8988T (cell line): ENCODE results near the gene LIPI.
"Not testable (repeated sequence)": the region's sequence is repeated elsewhere in the genome, so short reads cannot be mapped to it uniquely, and the experiment has no call there.

Experiments used
- DNase-seq: peaks from one replicate; pipeline ENCODE4 v3.0.0; 2011

LIPI gene

DNA sequence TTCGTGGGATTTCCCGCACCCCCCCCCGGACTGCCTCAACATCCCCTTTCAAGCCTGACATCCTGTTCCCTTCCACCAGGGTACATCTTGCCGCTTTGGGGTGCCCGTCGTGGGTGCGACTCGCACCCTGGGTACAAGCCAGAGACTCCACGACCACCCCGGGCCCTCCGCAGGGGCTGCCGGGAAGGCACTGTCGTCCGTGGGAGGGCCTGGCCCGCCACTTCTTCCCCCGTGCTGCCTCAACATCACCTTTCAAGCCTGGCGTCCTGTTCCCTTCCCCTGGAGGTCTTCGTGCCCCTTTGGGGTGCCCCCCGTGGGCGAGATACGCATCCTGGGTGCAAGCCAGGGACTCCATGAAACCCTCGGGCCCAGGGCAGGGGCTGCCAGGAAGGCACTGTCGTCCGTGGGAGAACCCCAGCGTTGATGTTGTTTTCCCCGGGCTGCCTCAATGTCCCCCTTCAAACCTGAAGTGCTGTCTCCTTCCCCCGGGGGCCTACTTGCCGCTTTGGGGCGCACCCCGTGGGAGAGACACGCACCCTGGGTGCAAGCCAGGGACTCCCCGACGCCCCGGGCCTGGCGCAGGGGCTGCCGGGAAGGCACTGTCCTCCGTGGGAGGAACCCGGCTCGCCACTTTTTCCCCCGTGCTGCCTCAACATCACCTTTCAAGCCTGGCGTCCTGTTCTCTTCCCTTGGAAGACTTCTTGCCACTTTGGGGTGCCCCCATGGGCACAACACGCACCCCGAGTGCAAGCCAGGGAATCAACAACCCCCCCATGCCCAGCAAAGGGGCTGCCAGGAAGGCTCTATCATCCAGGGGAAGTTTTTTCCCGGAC, 138.6 kb downstream of the LIPI start:
- DNase-seq: no peak

DNA sequence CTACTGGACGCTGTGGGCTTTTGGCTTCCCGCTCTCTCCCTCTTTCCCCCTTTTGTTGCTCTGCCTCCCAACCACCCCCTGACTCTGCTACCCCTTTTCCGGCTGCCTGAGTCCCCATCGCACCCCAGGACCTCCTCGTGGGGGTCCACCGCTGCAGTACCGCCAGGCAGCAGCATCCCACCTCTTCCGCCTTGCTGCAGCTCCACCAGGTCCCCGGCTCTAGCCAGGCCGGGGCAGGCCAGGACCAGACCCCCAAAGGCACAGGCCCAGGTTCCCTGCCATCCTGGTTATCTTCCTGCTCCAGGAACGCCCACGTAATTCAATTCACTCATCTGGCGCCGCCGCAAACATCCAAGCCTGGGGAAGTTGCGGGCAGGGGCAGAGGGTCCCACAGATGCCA, 139.8 kb downstream of the LIPI start:
- no peak for DNase-seq

DNA sequence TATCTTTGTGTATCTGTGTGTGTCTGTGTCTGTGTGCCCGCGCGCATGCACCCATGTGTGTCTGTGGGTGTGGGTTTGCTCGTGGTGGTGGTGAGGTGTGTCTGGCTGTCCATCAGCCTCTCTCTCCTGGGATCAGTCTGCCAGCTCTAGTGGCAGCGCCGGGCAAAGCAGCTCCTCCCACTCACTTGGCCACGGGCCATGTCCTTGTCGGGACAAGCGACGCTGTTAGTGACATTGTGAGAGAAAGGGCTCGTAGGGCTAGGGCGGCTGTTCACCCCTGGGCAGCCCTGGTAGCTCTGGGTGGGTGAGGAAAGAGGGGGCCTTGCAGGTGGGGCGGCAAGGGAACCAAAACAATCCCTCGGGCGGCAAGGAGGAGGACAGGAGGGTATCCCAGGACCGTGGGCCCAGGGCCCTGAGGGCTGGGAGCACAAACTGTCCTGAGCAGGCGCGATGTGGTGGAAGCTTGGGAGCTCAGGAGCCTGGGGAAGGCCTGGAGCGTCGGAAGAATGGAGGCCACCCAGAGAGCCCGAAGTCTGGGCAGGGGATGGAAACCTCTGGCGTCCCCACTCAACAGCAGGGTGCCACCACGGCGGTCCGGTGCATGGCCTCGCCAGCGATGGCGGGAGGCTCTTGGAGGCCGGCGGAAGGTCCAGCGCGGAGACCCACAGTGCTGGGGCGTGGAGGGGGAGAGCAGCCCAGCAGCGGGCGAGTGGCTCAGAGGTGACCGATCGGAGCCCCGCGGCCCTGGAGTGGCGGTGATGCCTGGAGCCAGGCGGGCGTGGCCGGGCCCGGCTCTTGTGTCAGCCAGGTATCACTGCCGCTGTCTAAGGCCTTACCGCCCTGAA, 140.5 kb downstream of the LIPI start:
- no peak for DNase-seq

DNA sequence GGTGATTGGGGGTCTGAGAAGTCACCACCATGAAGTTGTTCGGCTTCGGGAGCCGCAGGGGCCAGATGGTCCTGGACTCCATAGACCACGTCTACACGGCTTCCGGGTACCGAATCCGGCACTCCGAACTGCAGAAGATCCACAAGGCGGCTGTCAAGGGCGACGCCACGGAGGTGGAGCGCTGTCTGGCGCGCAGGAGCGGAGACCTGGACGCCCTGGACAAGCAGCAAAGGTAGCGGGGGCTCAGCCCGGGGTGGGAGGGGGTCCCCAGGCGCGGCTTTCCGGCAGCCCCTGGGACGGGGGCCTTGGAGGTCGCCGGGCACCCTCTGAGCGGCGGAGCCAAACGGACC, 146.5 kb downstream of the LIPI start:
- no peak for DNase-seq

DNA sequence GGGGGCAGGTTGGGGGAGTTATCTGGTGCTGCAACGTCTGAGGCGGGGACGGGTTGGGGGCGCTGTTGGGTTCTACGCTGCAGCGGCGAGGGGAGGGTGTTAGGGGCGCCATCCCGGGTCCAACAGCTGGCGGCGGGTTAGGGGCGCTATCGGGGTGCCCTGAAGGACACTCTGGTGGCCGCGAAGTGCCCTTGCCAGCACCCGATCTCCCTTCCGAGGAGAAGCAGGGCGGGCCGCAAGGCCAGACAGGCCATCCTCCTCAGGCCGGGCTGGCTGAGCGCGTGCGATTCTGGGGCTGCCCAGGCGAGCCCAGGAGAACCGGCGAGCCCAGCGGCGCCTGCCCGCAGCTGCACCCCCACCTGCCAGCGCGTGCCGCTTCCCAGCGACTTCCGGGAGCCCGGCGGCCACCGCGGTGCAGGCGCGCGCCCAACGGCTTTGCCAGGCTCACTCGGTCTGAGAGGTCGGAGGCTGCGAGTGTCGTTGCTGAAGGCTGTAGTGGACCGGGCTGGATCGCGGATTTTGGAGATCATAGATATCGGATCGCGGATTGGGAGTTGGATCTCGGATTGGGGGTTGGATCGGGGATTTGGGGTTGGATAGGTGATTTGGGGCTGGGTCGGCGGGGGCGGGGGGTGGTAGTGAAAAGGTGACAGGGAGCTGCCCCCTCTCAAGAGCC, 147.0 kb downstream of the LIPI start:
- DNase-seq: not testable (repeated sequence)

DNA sequence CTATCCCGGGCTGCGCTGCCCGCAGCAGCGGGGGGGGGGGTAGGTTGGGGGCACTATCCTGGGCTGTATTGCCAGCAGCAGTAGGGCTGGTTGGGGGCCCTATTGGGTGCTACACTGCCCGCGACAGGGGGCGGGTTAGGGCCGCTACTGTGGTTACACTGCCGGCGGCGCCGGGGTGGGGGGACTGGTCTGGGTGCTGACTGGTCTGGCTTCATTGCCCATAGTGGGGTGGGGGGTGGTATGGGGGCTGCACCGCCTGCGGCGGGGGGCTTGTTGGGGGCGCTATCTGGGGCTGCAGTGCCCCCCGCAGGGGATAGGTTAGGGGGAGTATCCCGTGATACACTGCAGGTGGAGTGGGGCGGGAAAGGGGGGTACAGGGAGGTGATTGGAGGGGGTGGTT, 148.1 kb downstream of the LIPI start:
- DNase-seq: not testable (repeated sequence)

DNA sequence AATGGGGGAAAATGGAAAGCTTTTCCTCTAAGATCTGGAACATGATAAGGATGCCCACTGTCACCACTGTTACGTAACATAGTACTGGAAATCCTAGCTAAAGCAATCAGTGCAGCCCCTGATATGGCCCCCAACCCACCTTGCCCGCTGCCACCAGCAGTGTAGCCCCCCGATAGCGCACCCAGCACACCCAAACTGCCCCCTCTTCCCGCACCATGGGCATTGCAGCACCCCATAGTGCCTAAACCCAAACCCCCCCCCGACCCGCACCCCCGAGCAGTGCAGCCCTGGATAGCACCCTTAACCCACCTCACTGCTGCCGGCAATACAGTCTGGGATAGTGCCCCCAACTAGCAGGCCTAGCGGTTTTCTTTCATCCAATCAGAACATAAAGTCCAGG, 148.9 kb downstream of the LIPI start:
- DNase-seq: not testable (repeated sequence)

DNA sequence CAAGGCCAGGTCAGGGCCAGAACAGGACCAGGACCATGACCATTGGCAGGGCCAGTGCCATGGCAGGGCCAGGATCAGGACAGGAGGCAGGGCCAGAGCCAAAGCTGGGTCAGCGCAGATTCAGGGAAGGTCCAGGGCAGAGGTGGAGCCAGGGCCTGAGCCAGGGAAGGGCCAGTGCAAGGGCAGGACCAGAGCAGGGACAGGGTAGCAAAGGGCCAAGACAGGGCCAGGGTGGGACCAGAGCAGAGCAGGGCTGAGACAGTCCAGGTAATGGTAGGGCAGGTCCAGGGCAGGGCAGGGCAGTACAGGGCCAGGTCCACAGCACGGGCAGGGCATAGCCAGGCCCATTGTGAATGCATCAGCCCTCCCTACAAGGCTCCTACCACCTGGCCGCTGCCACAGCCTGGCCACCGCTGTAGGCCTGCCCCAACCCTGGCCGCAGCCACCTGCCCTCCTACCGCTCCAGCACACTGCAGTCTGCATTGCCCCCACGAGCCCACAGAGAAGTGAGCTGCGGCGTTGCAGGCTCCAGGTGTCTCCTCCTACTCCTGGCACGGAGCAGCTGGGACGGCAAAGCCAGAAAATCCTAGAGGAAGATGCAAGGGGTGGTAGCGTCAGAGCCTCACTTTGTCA, 151.6 kb downstream of the LIPI start:
- DNase-seq: not testable (repeated sequence)
